ENCODE results near the gene THADA.

- no peak for TF ChIP-seq CTCF (IDR thresholded peaks at IDR 0.05; ENCODE audit: poor library complexity)
- no peak for TF ChIP-seq EZH2phosphoT487 (IDR thresholded peaks at IDR 0.05; ENCODE audit: low read depth, severe bottlenecking, unreplicated experiment)
- TF ChIP-seq EZH2 (IDR thresholded peaks at IDR 0.05; ENCODE audit: borderline replicate concordance): no peak
Observed at GRCh38 chr2:43302182-43302960, 293.5 kb downstream of the THADA start.

All from hepatocyte (in vitro differentiated cells).